ENCODE data around the gene VASN. TPM values are rescaled to one million over a fixed set of nuclear protein-coding genes. Genes with fewer than 3 reads are reported as not detected.

Gene VASN
- total RNA-seq, 4 donors from 2014 or later: 3.6 to 49.0 (median 19.9) TPM

DNA sequence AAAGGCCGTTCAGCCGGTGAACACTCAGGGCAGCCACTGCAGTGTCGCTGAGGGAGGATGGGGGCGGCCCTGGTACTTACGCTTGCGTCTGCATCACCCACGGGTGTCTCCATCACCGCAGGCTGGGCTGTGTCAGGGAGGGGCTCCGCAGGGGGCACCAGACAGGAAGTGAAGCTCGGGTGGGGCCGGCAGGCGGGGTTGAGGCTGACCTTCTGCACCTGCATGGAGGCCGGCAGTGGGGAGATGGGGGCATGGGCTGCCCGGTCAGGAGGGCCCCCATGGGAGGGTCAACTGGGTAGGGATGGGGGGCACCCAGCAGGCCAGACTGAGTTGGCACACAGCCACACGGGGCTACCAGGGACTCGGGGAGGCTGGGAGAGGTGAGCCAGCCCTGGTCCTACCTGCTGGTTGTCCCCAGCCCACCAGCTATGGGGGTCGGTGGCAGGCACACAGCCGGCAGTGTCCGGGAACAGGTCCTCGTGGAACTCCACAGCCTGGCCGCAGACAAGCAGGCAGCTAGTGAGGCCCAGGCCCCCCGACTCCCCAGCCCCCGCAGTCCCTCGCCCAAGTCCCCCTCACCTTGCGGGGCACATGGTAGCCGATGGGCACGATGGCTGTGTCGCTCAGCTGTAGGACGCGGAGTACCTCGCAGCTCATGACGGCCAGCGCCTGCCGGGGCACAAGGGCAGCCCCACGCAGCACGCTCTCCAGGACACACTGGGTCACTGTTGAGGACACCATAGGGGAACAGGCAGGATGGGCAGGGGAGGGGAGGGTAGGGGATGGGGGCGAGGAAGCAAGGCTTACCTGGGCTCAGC lies 7.2 kb upstream of the VASN start:
- Histone ChIP-seq H3K9me3 (no peaks in the 10 kb centered on the region), H3K27ac (no peak overlapping the region), H3K4me1 (no peaks in the 10 kb centered on the region), H3K4me3 (no peak overlapping the region), H3K27me3 (no peaks in the 10 kb centered on the region), H3K36me3 (no peaks in the 10 kb centered on the region)
- intact Hi-C loops (cut with DNase I; ENCODE audit: low total_unique reads): no loop called here
- DNase-seq: no peak
- no peak for TF ChIP-seq POLR2A (IDR thresholded peaks at IDR 0.05)
- TF ChIP-seq, protein P1, sequence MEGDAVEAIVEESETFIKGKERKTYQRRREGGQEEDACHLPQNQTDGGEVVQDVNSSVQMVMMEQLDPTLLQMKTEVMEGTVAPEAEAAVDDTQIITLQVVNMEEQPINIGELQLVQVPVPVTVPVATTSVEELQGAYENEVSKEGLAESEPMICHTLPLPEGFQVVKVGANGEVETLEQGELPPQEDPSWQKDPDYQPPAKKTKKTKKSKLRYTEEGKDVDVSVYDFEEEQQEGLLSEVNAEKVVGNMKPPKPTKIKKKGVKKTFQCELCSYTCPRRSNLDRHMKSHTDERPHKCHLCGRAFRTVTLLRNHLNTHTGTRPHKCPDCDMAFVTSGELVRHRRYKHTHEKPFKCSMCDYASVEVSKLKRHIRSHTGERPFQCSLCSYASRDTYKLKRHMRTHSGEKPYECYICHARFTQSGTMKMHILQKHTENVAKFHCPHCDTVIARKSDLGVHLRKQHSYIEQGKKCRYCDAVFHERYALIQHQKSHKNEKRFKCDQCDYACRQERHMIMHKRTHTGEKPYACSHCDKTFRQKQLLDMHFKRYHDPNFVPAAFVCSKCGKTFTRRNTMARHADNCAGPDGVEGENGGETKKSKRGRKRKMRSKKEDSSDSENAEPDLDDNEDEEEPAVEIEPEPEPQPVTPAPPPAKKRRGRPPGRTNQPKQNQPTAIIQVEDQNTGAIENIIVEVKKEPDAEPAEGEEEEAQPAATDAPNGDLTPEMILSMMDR (IDR thresholded peaks at IDR 0.05): no peak

DNA sequence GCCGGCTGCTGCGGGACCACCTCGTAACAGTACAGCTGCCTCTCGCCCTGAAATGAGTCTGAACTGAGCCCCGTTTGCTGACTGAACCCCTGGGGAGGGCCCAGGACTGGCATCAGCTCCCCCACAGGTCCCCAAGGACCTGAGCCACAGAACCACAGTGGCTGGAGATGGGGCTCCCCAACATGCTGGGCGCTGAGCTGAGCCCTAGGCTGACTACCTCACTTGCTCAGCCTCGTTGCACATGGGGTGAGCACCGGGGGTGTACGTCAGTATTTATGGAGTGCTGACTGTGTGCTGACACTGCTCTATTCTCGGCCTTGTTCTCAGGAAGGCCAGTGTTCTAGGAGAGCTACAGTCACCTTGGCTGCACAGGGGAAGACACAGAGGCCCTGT lies 6.6 kb upstream of the VASN start:
- Histone ChIP-seq H3K9me3 (no peaks in the 10 kb centered on the region), H3K4me1 (no peaks in the 10 kb centered on the region), H3K4me3 (no peak overlapping the region), H3K27ac (no peak overlapping the region), H3K27me3 (no peaks in the 10 kb centered on the region), H3K36me3 (no peaks in the 10 kb centered on the region)
- no peak for DNase-seq
- intact Hi-C loops (cut with DNase I; ENCODE audit: low total_unique reads): no loop called here
- no peak for TF ChIP-seq POLR2A (IDR thresholded peaks at IDR 0.05)
- TF ChIP-seq, protein P1 (IDR thresholded peaks at IDR 0.05): no peak

DNA sequence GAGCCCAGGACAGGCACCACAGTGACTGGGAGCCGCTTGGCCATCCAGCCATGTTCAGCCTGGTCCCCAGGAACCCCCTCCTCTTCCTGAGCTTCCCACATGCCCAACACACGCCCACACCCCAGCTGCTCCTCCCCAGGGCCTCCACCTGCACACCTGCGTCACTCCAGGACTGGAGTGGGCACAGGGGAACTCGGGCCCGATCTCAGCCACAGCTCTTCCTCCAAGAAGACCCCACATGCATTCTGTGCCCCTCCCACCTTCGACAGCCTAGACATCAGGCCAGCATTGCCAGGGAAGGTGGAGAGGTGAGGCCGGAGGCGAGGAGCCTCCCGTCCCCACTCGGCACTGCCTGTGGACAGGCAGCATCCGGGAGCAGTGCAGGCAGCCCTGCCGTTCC lies 6.0 kb upstream of the VASN start:
- H3K27ac ChIP-seq: no peak overlapping the region
- H3K9me3 ChIP-seq: no peaks in the 10 kb centered on the region
- H3K36me3 ChIP-seq: no peaks in the 10 kb centered on the region
- no peaks in the 10 kb centered on the region for H3K27me3 ChIP-seq
- DNase-seq: no peak
- H3K4me3 ChIP-seq: no peak overlapping the region
- TF ChIP-seq, protein P1 (IDR thresholded peaks at IDR 0.05): no peak
- TF ChIP-seq POLR2A (IDR thresholded peaks at IDR 0.05): no peak
- intact Hi-C loops (cut with DNase I; ENCODE audit: low total_unique reads): no loop called here
- no peaks in the 10 kb centered on the region for H3K4me1 ChIP-seq

DNA sequence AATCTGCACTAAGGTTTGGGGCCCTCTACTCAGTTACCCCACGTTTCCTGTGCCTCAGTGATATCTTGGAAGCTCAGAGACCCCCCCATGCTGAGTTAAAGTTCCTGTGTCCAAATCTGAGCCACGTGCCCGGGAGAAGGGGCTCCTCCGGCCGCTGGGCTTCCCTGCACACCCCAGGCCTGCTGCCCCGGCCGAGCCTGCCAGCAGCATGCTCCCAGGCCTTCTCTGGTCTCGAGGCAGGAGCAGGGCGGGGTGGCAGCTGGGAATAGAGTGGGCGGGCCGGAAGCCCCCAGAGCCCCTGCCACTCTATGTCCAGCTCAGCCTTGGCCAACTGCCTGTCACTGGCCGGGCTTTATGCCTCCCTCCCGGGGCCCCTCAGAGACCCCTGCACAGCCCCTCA lies 5.6 kb upstream of the VASN start:
- no peak for TF ChIP-seq POLR2A (IDR thresholded peaks at IDR 0.05)
- TF ChIP-seq, protein P1 (IDR thresholded peaks at IDR 0.05): no peak
- Histone ChIP-seq H3K36me3 (no peaks in the 10 kb centered on the region), H3K4me1 (peaks cover 0 to 2% of the 10 kb centered on the region in 2 donors), H3K27ac (no peak overlapping the region), H3K9me3 (no peaks in the 10 kb centered on the region), H3K27me3 (no peaks in the 10 kb centered on the region), H3K4me3 (no peak overlapping the region)
- no peak for DNase-seq
- intact Hi-C loops (cut with DNase I; ENCODE audit: low total_unique reads): no loop called here

DNA sequence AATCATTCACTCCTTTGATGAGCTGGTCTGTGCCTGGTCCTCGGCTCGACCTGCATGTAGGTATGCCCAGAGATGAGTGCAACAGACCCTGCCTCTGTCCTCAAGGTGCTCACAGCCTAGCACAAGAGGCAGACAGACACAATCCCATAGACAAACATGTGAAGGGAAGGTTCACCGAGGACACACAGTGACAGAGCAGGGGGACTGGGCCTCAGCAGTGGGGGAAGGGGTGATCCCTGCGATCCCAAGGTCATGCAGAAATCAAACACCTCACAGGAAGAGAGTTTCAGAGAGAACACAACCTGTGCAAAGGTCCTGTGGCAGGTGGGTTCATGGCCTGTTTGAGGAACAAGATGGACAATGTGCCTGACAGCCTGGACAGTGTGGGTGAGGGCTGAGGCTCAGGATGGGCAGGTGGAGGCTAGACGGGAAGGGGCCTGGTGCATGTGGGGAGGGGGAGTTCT lies 4.2 kb upstream of the VASN start:
- H3K4me1 ChIP-seq: peaks cover 0 to 6% of the 10 kb centered on the region in 2 donors
- no peak overlapping the region for H3K4me3 ChIP-seq
- no peak for DNase-seq
- H3K9me3 ChIP-seq: no peaks in the 10 kb centered on the region
- TF ChIP-seq, protein P1 (IDR thresholded peaks at IDR 0.05): no peak
- TF ChIP-seq POLR2A (IDR thresholded peaks at IDR 0.05): no peak
- no peak overlapping the region for H3K27ac ChIP-seq
- H3K36me3 ChIP-seq: no peaks in the 10 kb centered on the region
- H3K27me3 ChIP-seq: no peaks in the 10 kb centered on the region
- intact Hi-C loops (cut with DNase I; ENCODE audit: low total_unique reads): no loop called here
